ENCODE measurements around the gene ADGRL1.
"Not testable (repeated sequence)": the region's sequence is repeated elsewhere in the genome, so short reads cannot be mapped to it uniquely, and the experiment has no call there.

Gene ADGRL1

GRCh38 chr19:14218620-14219330 lies 12.8 kb upstream of the ADGRL1 start:
- DNase-seq, result no peak

- DNase-seq, result not testable (repeated sequence)
Measured at GRCh38 chr19:14217886-14218285, 11.9 kb upstream of the ADGRL1 start.

GRCh38 chr19:14214580-14214979 lies 8.6 kb upstream of the ADGRL1 start:
- no peak for DNase-seq

GRCh38 chr19:14210182-14210581 lies 4.2 kb upstream of the ADGRL1 start:
- DNase-seq, result not testable (repeated sequence)

- DNase-seq, result not testable (repeated sequence)
Measured at GRCh38 chr19:14209401-14209800, 3.4 kb upstream of the ADGRL1 start.

- not testable (repeated sequence) for DNase-seq
Measured at GRCh38 chr19:14208496-14208895, 2.5 kb upstream of the ADGRL1 start.

GRCh38 chr19:14207796-14208195 lies 1.8 kb upstream of the ADGRL1 start:
- DNase-seq, result peak in 1 of 6 experiments; percentile 70

GRCh38 chr19:14206737-14207726 lies 1.1 kb upstream of the ADGRL1 start:
- DNase-seq, result peak; percentile 67 to 95 (median 90)

GRCh38 chr19:14206308-14206707 lies 339 bp upstream of the ADGRL1 start:
- DNase-seq, result peak in 4 of 6 experiments; percentile 29 to 66 (median 57)

- not testable (repeated sequence) for DNase-seq
Measured at GRCh38 chr19:14204676-14205451, 1.1 kb downstream of the ADGRL1 start.

GRCh38 chr19:14204219-14204618 lies 1.8 kb downstream of the ADGRL1 start:
- not testable (repeated sequence) for DNase-seq

- DNase-seq, result not testable (repeated sequence)
Measured at GRCh38 chr19:14203788-14204187, 2.2 kb downstream of the ADGRL1 start.

- peak in 1 of 6 experiments; percentile 20 for DNase-seq
Measured at GRCh38 chr19:14203177-14203576, 2.8 kb downstream of the ADGRL1 start.

- not testable (repeated sequence) for DNase-seq
Measured at GRCh38 chr19:14201481-14201880, 4.5 kb downstream of the ADGRL1 start.

GRCh38 chr19:14200147-14200841 lies 5.7 kb downstream of the ADGRL1 start:
- DNase-seq, result peak in 4 of 6 experiments; percentile 34 to 50 (median 42)

- no peak for DNase-seq
Measured at GRCh38 chr19:14198384-14199376, 7.3 kb downstream of the ADGRL1 start.

- no peak for DNase-seq
Measured at GRCh38 chr19:14197882-14198281, 8.1 kb downstream of the ADGRL1 start.

- DNase-seq, result not testable (repeated sequence)
Measured at GRCh38 chr19:14197288-14197687, 8.7 kb downstream of the ADGRL1 start.

GRCh38 chr19:14196105-14196504 lies 9.9 kb downstream of the ADGRL1 start:
- peak; percentile 32 to 76 (median 64) for DNase-seq

GRCh38 chr19:14195216-14195615 lies 10.8 kb downstream of the ADGRL1 start:
- not testable (repeated sequence) for DNase-seq

GRCh38 chr19:14189415-14189814 lies 16.6 kb downstream of the ADGRL1 start:
- DNase-seq, result no peak

All from stimulated activated naive CD4-positive, alpha-beta T cell (primary cell).